Neutrophil (primary cell): Measurements from ENCODE around the gene TIMM17B.

ENCODE experiments used
- H3K27ac ChIP-seq: fragments of 200-600 bp; sonication (generic); 2 replicates; pipeline ENCODE4 v1.5.1; 2016; ENCODE audit warnings: mild to moderate bottlenecking, moderate library complexity
- H3K27me3 ChIP-seq: fragments of 200-600 bp; sonication (generic); 2 replicates; pipeline ENCODE4 v1.6.0; 2016; ENCODE audit warnings: mild to moderate bottlenecking
- H3K36me3 ChIP-seq: fragments of 200-600 bp; sonication (generic); 2 replicates; pipeline ENCODE4 v1.5.1; 2017
- H3K4me1 ChIP-seq, 2 experiments: fragments of 200-600 bp in 1 of 2; sonication (generic) in 1 of 2; 1 replicate in 1 of 2; 2 replicates in 1 of 2; pipeline versions ENCODE4 v1.5.1 to v1.6.1; 2013 to 2016; ENCODE audit warnings: low read depth in 1 of 2, low read length in 1 of 2, mild to moderate bottlenecking in 1 of 2, moderate library complexity in 1 of 2; ENCODE audit not compliant: control insufficient read depth in 1 of 2, insufficient read depth in 1 of 2
- H3K4me3 ChIP-seq, 2 experiments: fragments of 200-600 bp in 1 of 2; sonication (generic) in 1 of 2; 1 replicate in 1 of 2; 2 replicates in 1 of 2; pipeline ENCODE4 v1.5.1; 2013 to 2016; ENCODE audit warnings: low read depth in 1 of 2, low read length in 1 of 2, mild to moderate bottlenecking in 1 of 2, moderate library complexity in 1 of 2
- H3K9me3 ChIP-seq: fragments of 200-600 bp; sonication (generic); 2 replicates; pipeline ENCODE4 v1.5.1; 2016
- TF ChIP-seq, protein P1 (sequence below): fragments of 200-600 bp; sonication (generic); IDR thresholded peaks from 2 replicates; pipeline ENCODE4 v1.5.1; 2016; ENCODE audit warnings: antibody characterized with exemption

Gene TIMM17B

DNA sequence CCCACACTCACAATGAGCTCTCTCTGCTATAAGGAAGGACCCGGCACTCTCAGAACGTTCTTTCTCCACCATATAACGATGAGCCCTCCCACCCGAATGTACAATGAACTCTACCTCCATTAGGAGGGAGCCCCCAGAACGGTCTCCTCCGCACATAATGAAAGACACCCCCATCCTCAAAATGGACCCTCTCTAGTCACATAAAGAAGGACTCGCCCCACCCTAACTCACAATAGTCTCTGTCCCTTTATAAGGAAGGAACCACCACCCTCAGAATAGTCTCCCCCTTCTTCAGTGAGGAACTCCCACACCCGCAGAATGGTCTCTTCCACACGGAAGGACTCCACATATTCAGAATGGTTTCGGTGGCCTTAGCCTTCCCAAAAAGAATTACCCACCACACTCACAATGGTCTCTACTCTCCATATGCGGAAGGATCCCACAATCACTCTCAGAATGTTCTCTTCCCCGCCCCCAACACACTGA is 13.4 kb upstream of the TIMM17B start:
- Histone ChIP-seq H3K27me3 (no peaks in the 10 kb centered on the region), H3K4me1 (peaks cover 32 to 36% of the 10 kb centered on the region in 2 experiments), H3K27ac (peak overlapping the region; percentile 88), H3K4me3 (peak overlapping the region; percentile 69 to 76), H3K36me3 (peaks cover 41% of the 10 kb centered on the region), H3K9me3 (no peaks in the 10 kb centered on the region)
- TF ChIP-seq, protein P1, sequence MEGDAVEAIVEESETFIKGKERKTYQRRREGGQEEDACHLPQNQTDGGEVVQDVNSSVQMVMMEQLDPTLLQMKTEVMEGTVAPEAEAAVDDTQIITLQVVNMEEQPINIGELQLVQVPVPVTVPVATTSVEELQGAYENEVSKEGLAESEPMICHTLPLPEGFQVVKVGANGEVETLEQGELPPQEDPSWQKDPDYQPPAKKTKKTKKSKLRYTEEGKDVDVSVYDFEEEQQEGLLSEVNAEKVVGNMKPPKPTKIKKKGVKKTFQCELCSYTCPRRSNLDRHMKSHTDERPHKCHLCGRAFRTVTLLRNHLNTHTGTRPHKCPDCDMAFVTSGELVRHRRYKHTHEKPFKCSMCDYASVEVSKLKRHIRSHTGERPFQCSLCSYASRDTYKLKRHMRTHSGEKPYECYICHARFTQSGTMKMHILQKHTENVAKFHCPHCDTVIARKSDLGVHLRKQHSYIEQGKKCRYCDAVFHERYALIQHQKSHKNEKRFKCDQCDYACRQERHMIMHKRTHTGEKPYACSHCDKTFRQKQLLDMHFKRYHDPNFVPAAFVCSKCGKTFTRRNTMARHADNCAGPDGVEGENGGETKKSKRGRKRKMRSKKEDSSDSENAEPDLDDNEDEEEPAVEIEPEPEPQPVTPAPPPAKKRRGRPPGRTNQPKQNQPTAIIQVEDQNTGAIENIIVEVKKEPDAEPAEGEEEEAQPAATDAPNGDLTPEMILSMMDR, result no peak

DNA sequence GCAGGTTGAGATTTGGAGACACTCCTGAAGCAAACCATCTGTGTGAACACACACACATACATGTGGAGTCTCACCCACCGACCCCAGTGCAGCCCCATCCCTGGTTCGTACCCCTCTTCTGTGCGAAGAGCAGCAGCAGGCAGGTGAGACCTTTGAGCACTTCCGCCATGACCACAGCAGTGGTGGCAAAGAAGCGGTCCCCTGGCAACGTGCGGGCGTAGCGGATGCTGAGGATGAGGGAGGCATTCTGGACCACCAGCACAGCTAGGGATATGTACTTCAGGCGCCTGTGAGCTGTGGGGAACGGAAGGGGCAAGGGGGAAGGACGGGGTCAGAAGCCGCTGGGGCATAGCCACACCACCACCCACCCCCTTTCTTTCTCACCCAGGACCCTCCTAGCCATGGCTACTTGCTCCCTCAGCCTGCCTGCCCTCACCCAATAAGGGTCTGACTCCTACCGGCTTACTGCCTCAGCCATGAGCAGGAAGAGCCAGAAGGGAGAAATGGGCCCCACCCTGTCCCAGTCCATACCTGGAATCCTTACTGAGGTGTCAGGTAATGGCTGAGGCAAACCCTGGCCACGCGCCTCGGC is 12.2 kb upstream of the TIMM17B start:
- TF ChIP-seq, protein P1, result no peak
- Histone ChIP-seq H3K9me3 (no peaks in the 10 kb centered on the region), H3K36me3 (peaks cover 40% of the 10 kb centered on the region), H3K4me1 (peaks cover 32 to 36% of the 10 kb centered on the region in 2 experiments), H3K4me3 (no peak overlapping the region), H3K27me3 (no peaks in the 10 kb centered on the region), H3K27ac (peak overlapping the region; percentile 68)

DNA sequence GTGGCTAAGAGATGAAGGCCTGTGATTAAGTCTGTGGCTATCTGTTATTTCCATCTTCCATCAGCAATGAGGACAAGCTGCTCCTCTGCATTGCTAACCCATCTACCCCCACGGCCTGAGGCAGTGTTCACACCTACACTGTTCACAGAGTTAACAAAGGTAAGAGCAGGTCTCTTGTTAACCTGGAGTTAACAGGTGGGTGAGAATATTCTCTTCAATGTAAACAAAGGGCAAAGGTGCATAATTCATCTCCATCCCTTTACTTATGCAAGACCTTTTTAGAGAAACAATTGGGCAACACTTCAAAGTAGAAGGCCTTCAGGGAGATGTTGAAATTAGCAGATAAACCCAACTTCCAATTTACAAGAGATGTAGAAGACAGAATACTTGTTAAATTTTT is 11.0 kb upstream of the TIMM17B start:
- peak overlapping the region; percentile 68 for H3K27ac ChIP-seq
- H3K36me3 ChIP-seq, result peaks cover 33% of the 10 kb centered on the region
- TF ChIP-seq, protein P1, result no peak
- no peaks in the 10 kb centered on the region for H3K27me3 ChIP-seq
- H3K4me3 ChIP-seq, result no peak overlapping the region
- H3K4me1 ChIP-seq, result peaks cover 32 to 36% of the 10 kb centered on the region in 2 experiments
- H3K9me3 ChIP-seq, result no peaks in the 10 kb centered on the region

DNA sequence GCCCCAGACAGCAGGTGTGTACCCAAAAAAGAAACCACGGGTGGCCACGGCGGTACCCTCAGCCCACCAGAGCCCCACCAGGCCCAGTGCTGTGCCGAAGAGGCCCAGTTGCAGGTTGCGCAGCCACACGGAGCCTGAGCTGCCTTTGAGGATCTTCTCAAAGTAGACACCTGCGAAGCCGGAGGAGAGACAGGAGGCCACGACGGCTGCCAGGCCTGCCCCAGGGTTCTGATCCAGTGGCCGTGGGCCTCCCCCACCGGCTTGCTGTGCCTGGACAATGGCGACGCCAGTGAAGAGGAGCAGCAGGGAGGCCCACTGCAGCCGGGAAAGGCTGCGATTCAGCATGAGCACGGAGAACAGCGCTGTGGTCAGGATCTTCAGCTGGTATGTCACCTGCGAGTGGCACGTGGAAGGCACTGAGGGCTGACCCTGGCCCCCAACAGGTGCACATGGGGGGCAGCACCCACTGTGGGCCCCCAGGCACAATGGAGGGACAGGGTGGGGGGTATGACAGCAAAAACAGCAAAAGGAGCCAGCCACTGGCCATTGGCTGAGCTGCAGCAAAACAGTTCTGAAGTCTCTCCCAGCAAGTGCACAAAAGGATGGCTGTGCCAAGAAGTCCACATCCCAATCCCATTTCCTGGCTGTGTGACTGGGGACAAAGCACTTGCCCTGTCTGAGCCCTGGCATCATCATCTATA is 7.7 kb upstream of the TIMM17B start:
- no peaks in the 10 kb centered on the region for H3K9me3 ChIP-seq
- H3K36me3 ChIP-seq, result peaks cover 42% of the 10 kb centered on the region
- H3K4me1 ChIP-seq, result peaks cover 15 to 17% of the 10 kb centered on the region in 2 experiments
- no peak overlapping the region for H3K4me3 ChIP-seq
- no peaks in the 10 kb centered on the region for H3K27me3 ChIP-seq
- no peak overlapping the region for H3K27ac ChIP-seq
- TF ChIP-seq, protein P1, result no peak

DNA sequence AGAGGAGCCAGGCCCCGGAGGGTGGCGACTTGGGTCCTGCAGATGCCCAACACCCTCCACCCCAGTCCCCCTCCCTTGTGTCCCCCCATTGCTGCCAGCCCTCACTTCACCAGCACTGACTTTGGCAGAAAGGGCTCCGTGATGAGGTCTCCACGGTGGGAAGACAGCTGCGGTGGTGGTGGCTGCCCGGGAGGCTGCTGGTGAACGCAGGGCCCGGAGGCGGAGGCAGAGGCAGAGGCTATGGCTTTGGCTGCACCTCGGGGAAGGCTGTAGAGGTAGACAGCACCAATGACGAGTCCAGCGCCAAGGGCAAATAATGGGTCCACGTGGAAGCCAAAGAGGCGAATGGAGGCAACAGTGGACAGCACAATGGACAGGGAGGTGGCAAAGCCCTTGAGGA is 7.1 kb upstream of the TIMM17B start:
- Histone ChIP-seq H3K36me3 (peaks cover 42% of the 10 kb centered on the region), H3K9me3 (no peaks in the 10 kb centered on the region), H3K4me1 (peaks cover 13 to 17% of the 10 kb centered on the region in 2 experiments), H3K4me3 (no peak overlapping the region), H3K27me3 (no peaks in the 10 kb centered on the region), H3K27ac (no peak overlapping the region)
- TF ChIP-seq, protein P1, result no peak
